Neural progenitor cell (in vitro differentiated cells): ENCODE results near the gene PTBP3.

Experiments
- EZH2phosphoT487 ChIP-seq: fragments of 200-600 bp; sonication (generic); IDR thresholded peaks from 2 replicates; pipeline ENCODE4 v1.6.1; 2017; ENCODE audit warnings: antibody characterized with exemption
- TF ChIP-seq, protein P1 (sequence below): fragments of 200-600 bp; sonication (generic); IDR thresholded peaks from 2 replicates; pipeline ENCODE4 v1.5.1; 2017; ENCODE audit warnings: antibody characterized with exemption, mild to moderate bottlenecking

DNA sequence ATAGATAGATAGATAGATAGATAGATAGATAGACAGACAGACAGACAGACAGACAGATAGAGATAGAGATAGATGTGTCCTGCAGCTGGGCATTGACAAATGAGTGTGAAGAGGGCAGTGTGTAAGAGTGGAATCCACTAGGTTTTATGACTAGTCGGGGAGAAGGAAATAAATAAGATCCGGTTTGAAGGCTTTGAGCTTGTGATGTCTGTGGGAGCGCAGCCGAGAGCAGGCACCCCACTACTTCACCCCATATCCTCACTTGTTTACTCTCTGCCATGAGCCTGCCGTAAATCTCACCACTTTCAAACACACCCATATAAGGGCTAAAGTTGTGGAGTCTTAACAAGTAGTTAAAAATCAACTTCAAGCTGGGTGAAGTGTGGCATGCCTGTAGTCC is 156.9 kb downstream of the PTBP3 start:
- no peak for TF ChIP-seq EZH2phosphoT487
- TF ChIP-seq, protein P1, sequence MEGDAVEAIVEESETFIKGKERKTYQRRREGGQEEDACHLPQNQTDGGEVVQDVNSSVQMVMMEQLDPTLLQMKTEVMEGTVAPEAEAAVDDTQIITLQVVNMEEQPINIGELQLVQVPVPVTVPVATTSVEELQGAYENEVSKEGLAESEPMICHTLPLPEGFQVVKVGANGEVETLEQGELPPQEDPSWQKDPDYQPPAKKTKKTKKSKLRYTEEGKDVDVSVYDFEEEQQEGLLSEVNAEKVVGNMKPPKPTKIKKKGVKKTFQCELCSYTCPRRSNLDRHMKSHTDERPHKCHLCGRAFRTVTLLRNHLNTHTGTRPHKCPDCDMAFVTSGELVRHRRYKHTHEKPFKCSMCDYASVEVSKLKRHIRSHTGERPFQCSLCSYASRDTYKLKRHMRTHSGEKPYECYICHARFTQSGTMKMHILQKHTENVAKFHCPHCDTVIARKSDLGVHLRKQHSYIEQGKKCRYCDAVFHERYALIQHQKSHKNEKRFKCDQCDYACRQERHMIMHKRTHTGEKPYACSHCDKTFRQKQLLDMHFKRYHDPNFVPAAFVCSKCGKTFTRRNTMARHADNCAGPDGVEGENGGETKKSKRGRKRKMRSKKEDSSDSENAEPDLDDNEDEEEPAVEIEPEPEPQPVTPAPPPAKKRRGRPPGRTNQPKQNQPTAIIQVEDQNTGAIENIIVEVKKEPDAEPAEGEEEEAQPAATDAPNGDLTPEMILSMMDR = no peak
